Anterior cingulate cortex (tissue), 58 donors: ENCODE measurements around the gene PARP6.

Source experiments
- DNase-seq, 58 donors: peaks; one replicate each; lab custom pipeline; 2025; lab: John Stamatoyannopoulos, UW

PARP6 gene

DNA sequence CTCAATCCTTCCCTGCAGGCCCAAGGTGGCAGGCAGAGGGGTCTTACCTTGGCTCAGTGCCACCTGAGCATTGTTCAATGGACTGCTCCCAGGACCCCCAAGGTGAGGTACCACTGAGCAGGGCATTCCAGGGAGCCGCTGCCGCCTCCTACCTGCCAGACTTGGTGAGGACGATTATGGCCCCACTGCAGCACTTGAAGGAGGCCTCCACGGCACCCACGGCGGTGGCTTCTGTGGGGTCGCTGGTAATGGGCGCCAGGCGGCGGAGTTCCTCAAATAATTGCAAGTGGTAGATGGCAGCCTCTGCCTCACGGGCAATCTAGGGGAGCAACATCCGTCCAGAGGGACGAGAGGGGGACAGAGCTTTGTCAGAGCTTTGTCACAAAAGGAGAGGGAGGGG lies 70.1 kb downstream of the PARP6 start:
- no peak for DNase-seq

GRCh38 chr15:72201391-72201921 lies 70.9 kb downstream of the PARP6 start:
- peak in 7 of 58 donors; percentile 13 to 41 (median 23) for DNase-seq

GRCh38 chr15:72200395-72201237 lies 71.7 kb downstream of the PARP6 start:
- no peak for DNase-seq

DNA sequence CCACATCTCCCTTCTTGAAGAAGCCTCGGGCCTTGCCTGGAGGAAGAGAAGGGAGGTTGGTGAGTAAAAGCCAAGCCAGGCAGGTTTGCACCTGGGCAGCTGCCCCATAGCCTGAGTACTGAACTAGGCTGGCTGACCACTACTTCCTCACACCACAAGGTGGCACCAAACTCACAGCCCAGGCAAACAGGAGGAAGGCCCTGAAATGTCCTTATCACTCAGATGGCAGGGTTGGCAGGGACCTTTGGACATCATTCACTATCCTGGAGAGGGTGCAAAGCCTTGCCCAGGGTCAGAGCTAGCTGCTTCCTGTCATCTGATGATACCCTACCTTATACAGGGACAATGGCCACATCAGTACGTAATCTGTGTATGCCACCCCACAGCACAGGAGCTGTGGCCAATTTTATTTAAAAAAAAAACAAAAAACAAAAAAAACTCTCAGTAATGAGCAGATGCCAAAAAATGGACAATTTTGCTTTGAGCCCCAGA lies 72.6 kb downstream of the PARP6 start:
- DNase-seq = peak in 50 of 58 donors; percentile 20 to 78 (median 48)

GRCh38 chr15:72199205-72199515 lies 73.2 kb downstream of the PARP6 start:
- no peak for DNase-seq

DNA sequence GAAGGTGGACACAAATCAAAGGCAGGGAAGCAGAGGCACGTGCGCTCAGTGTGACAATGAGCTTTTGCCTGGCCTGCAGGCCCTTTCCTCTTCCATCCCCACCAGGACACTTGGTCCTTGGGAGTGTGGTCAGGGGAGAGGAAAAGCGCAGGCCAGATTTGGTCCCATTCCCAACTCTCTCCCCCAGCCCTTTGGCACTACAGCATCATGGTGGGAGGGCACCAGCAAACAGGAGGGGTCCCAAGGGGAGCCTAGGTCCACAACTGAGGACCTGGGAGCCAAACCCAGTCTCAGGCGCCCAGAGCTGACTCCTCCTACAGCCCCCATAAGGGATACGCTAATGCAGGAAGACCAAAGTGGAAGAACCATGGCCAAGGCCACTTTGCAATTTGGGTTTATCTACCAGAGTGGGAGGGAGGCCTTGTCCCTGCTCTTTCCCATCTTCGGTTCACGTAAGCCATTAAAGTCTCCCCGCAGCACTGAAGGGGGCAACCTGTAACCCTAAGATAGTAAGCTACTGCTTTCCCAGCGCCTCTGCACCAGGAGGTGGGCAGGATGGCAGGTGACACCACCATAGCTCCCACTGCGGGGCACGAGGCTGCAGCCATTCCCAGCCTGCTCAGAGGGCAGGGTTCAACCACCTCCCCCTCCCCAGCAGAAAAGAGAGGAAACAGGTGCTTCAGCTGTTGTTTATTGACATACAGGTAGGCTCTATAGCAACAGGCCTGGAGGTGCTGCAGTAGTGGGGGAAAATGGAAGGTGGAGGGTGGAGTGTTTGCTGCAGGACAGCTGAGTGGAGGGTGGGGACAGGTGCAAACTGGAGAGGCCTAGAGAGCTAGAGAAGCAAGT lies 73.8 kb downstream of the PARP6 start:
- no peak for DNase-seq

DNA sequence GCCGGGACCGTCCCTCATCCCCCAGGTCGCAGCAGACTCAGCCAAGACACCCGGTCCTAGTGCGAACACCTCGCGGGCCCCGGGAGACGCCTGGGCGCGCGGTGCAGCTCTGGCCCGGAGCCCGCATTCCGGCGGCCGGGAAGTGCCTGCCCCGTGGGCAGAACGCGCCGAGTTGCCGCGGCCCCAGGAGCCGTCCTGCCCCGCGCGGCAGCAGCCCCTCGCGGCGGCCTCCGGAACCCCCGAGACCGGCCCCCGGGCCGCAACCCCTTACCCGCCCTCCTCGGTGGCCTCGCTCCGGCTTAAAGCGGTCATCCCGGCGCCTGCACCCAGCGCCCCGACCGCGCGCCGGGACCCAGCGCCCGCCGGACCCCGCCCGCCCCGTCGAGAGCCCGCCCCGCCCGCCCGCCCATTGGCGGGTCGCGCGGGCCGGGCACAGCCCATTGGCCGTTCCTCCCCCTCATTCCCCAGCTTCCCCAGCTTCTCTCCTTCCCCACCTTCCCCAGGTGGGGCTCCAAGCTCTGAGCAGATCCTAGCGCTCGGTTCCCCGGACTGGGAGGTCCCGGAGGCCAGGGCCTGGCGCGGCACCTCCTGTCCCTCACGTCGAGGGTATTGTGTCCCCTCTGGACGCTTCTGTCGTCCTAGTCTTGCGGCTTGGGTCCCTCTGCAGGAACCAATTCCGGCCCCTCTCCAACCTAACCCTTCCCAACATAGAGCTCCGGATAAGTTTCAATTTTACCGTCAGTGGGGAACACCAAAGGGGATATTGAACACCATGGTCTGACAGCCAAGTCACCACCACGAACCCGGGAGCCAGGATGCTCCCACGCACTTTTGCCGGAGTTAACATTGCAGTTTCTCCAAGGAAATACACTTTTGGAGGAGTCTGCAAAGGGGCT lies 74.6 kb downstream of the PARP6 start, which contains the start of gene GRAMD2A:
GRAMD2A (minus strand) TSS at position 328 of the 896 bp plus-strand sequence.
- peak in 4 of 58 donors; percentile 15 to 29 (median 28) for DNase-seq

DNA sequence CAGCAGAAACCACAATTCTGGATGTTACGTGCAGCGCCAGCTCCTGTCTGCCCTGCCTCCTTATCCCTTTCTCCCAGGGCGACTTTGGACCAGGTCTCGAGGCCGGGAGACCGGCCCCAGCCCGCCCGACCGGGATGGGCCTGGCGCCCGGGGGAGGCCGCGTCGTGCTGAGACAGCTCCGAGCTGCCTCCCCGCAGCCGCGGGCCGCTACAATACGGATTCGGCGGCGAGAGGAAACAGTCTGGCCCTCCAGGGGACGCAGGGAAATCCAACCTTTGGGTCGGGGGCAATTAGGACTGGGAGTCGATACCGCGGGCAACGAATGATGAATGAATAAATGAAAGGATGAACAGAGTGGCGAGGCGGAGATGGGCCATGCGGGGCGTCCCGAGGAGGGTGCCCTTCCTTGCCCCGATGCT lies 75.3 kb downstream of the PARP6 start:
- DNase-seq = no peak

DNA sequence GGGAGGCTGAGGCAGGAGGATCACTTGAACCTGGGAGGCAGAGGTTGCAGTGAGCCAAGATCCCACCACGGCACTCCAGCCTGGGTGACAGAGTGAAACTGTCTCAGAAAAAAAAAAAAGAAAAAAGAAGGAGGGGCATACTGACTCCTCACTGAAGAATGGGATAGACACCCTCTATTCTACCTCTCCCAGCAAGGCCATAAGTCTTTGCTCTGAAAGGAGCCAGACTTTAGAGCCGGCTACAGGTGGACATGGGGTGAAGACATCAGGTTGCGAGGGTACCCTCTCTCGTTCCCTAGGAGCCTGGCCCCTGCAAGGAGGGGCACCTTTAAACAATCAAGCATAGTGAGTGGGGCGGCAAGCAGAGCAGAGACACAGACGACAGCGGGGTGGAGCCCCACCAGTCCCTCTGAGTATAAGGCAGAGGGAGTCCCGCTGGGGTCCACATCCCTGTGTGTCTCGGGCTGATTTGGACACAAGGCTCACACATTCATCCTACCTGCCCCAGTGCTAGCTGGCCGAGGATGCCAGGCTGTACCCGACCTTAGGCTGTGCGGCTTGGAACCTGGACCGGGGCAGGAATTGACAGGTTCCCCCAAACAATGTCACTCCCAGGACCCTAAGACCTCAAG lies 75.8 kb downstream of the PARP6 start:
- no peak for DNase-seq

GRCh38 chr15:72195101-72195511 lies 77.2 kb downstream of the PARP6 start:
- DNase-seq = peak in 4 of 58 donors; percentile 8 to 37 (median 21)

- no peak for DNase-seq
These were observed 78.4 kb downstream of the PARP6 start for GRCh38 chr15:72193836-72194396.

- DNase-seq = no peak
These were observed 79.9 kb downstream of the PARP6 start for GRCh38 chr15:72192416-72192815.
